ENCODE results near the gene RPP38. TPM values are rescaled to one million over a fixed set of nuclear protein-coding genes. Genes with fewer than 3 reads are reported as not detected.

RPP38 gene
- 13.8 and 14.2 TPM in 2 replicates for total RNA-seq

- H3K4me3 ChIP-seq (ENCODE audit: low read depth, low read length) = peak within 1 kb of the TSS; percentile 91
- DNase-seq (ENCODE audit: low read depth) = peak; percentile 95
- no peak for TF ChIP-seq CTCF (IDR thresholded peaks at IDR 0.05; ENCODE audit: insufficient read depth, low read depth, low read length)
These were observed at the start of gene RPP38 for GRCh38 chr10:15097011-15097812. RPP38 (plus strand) TSS chr10:15097355; CDS start chr10:15103315, 5,960 bp downstream.

- no peak overlapping the region for H3K4me3 ChIP-seq (ENCODE audit: low read depth, low read length)
- DNase-seq (ENCODE audit: low read depth) = no peak
- no peak for TF ChIP-seq CTCF (IDR thresholded peaks at IDR 0.05; ENCODE audit: insufficient read depth, low read depth, low read length)
These were observed 47.6 kb upstream of the RPP38 start for GRCh38 chr10:15049533-15049932.

GRCh38 chr10:15052121-15052520 lies 45.0 kb upstream of the RPP38 start:
- no peak for DNase-seq (ENCODE audit: low read depth)
- no peak overlapping the region for H3K4me3 ChIP-seq (ENCODE audit: low read depth, low read length)
- TF ChIP-seq CTCF (IDR thresholded peaks at IDR 0.05; ENCODE audit: insufficient read depth, low read depth, low read length) = no peak

GRCh38 chr10:15053061-15053460 lies 44.1 kb upstream of the RPP38 start:
- H3K4me3 ChIP-seq (ENCODE audit: low read depth, low read length) = no peak overlapping the region
- no peak for DNase-seq (ENCODE audit: low read depth)
- no peak for TF ChIP-seq CTCF (IDR thresholded peaks at IDR 0.05; ENCODE audit: insufficient read depth, low read depth, low read length)

GRCh38 chr10:15058689-15059088 lies 38.5 kb upstream of the RPP38 start:
- no peak for TF ChIP-seq CTCF (IDR thresholded peaks at IDR 0.05; ENCODE audit: insufficient read depth, low read depth, low read length)
- no peak overlapping the region for H3K4me3 ChIP-seq (ENCODE audit: low read depth, low read length)
- no peak for DNase-seq (ENCODE audit: low read depth)

- no peak overlapping the region for H3K4me3 ChIP-seq (ENCODE audit: low read depth, low read length)
- no peak for TF ChIP-seq CTCF (IDR thresholded peaks at IDR 0.05; ENCODE audit: insufficient read depth, low read depth, low read length)
- DNase-seq (ENCODE audit: low read depth) = no peak
These were observed 37.2 kb upstream of the RPP38 start for GRCh38 chr10:15059914-15060313.

- H3K4me3 ChIP-seq (ENCODE audit: low read depth, low read length) = no peak overlapping the region
- DNase-seq (ENCODE audit: low read depth) = no peak
- TF ChIP-seq CTCF (IDR thresholded peaks at IDR 0.05; ENCODE audit: insufficient read depth, low read depth, low read length) = no peak
These were observed 36.5 kb upstream of the RPP38 start for GRCh38 chr10:15060638-15061037.
